CD4-positive, CD25-positive, alpha-beta regulatory T cell (primary cell): ENCODE data around the gene IAH1. TPM values are rescaled to one million over a fixed set of nuclear protein-coding genes. Genes with fewer than 3 reads are reported as not detected.
A peak's percentile ranks its signal among the peaks of the same experiment; 100 is the strongest.

Experiments
- ATAC-seq, 2 donors: fragments of 150-1000 bp; cut with Tn5 transposase; one replicate each; pipeline ENCODE4 v1.10.0; 2021; ENCODE audit warnings: low read depth in 2 of 2, moderate number of reproducible peaks in 2 of 2, moderate library complexity in 1 of 2
- DNase-seq, 3 donors: peaks; one replicate each; pipeline versions ENCODE4 v3.0.0 to v3.0.0-alpha.2; 2012 to 2022; ENCODE audit warnings: mixed read lengths in 1 of 3
- H3K27ac ChIP-seq: one replicate; pipeline ENCODE4 v1.7.0; 2013; ENCODE audit warnings: mild to moderate bottlenecking, low read length; ENCODE audit not compliant: insufficient read depth, poor library complexity, severe bottlenecking
- H3K27me3 ChIP-seq: one replicate; pipeline ENCODE4 v1.7.0; 2013; ENCODE audit warnings: low read length; ENCODE audit not compliant: control insufficient read depth, insufficient read depth
- H3K36me3 ChIP-seq: one replicate; pipeline ENCODE4 v1.7.0; 2013; ENCODE audit warnings: mild to moderate bottlenecking, low read length, moderate library complexity; ENCODE audit not compliant: control insufficient read depth, insufficient read depth
- H3K4me1 ChIP-seq: 2 replicates; pipeline ENCODE4 v1.7.0; 2013; ENCODE audit warnings: mild to moderate bottlenecking, low read length; ENCODE audit not compliant: insufficient read depth, control insufficient read depth, poor library complexity, severe bottlenecking
- H3K4me3 ChIP-seq: one replicate; pipeline ENCODE4 v1.7.0; 2013; ENCODE audit warnings: low read depth, mild to moderate bottlenecking, low read length, moderate library complexity
- H3K9me3 ChIP-seq, 2 experiments: 1 replicate in 1 of 2; 2 replicates in 1 of 2; pipeline ENCODE4 v1.7.0; 2013; ENCODE audit warnings: low read length in 2 of 2, mild to moderate bottlenecking in 1 of 2, moderate library complexity in 1 of 2; ENCODE audit not compliant: control insufficient read depth in 2 of 2
- H3K27ac Mint-ChIP-seq, 3 donors: one replicate each; pipeline ENCODE4 v1.8.0; 2020 to 2022; ENCODE audit warnings: mild to moderate bottlenecking in 3 of 3, mixed read lengths in 3 of 3, moderate library complexity in 2 of 3
- H3K27me3 Mint-ChIP-seq: one replicate; pipeline ENCODE4 v1.8.0; 2022; ENCODE audit warnings: mild to moderate bottlenecking, mixed read lengths
- H3K36me3 Mint-ChIP-seq: one replicate; pipeline ENCODE4 v1.8.0; 2020; ENCODE audit warnings: mixed read lengths
- H3K4me1 Mint-ChIP-seq, 4 donors: one replicate each; pipeline ENCODE4 v1.8.0; 2020 to 2022; ENCODE audit warnings: mixed read lengths in 4 of 4, mild to moderate bottlenecking in 1 of 4
- H3K4me3 Mint-ChIP-seq, 4 donors: one replicate each; pipeline ENCODE4 v1.8.0; 2020 to 2022; ENCODE audit warnings: mild to moderate bottlenecking in 4 of 4, mixed read lengths in 4 of 4, moderate library complexity in 3 of 4
- H3K9me3 Mint-ChIP-seq, 7 donors: one replicate each; pipeline ENCODE4 v1.8.0; 2020 to 2022; ENCODE audit warnings: mixed read lengths in 7 of 7, mild to moderate bottlenecking in 3 of 7, moderate library complexity in 2 of 7
- polyA plus RNA-seq, 4 donors: library from polyadenylated mRNA; unstranded; fragments of 300-500 nt; fragmentation: Illumina TruSeq; gene quantifications; one replicate each; pipeline ENCODE4 v1.2.3, GENCODE V29; 2021
- total RNA-seq: library from RNA; stranded (reverse); gene quantifications from one replicate; pipeline ENCODE4 v1.2.3, GENCODE V29; 2022

The IAH1 gene
- total and polyA plus RNA-seq, 5 donors from 2014 or later, result 40.7 to 108 (median 89.1) TPM

- no peaks in the 10 kb centered on the region for H3K27me3 ChIP-seq
- Mint-ChIP-seq H3K4me3 (no peak overlapping the region), H3K4me1 (peaks cover 0 to 6% (median 4%) of the 10 kb centered on the region in 4 donors), H3K9me3 (peaks cover 0 to 5% (median 1%) of the 10 kb centered on the region in 7 donors), H3K27me3 (no peaks in the 10 kb centered on the region), H3K36me3 (peaks cover 53% of the 10 kb centered on the region), H3K27ac (no peak overlapping the region)
- H3K27ac ChIP-seq, result no peak overlapping the region
- no peak overlapping the region for H3K4me3 ChIP-seq
- DNase-seq, result no peak
- H3K4me1 ChIP-seq, result no peaks in the 10 kb centered on the region
- no peak for ATAC-seq
- peaks cover 61% of the 10 kb centered on the region for H3K36me3 ChIP-seq
- no peaks in the 10 kb centered on the region for H3K9me3 ChIP-seq
These were observed 43.8 kb downstream of the IAH1 start for GRCh38 chr2:9518163-9518562.

- H3K4me1 Mint-ChIP-seq, result peaks cover 0 to 7% (median 5%) of the 10 kb centered on the region in 4 donors
- H3K27ac ChIP-seq, result no peak overlapping the region
- peaks cover 64% of the 10 kb centered on the region for H3K36me3 ChIP-seq
- no peak overlapping the region for H3K4me3 ChIP-seq
- H3K9me3 ChIP-seq, result no peaks in the 10 kb centered on the region
- ATAC-seq (no peak), DNase-seq (no peak)
- H3K4me3 Mint-ChIP-seq, result no peak overlapping the region
- H3K27me3 ChIP-seq, result no peaks in the 10 kb centered on the region
- H3K27me3 Mint-ChIP-seq, result no peaks in the 10 kb centered on the region
- no peaks in the 10 kb centered on the region for H3K4me1 ChIP-seq
- H3K27ac Mint-ChIP-seq, result no peak overlapping the region
- H3K9me3 Mint-ChIP-seq, result peaks cover 0 to 5% (median under 1%) of the 10 kb centered on the region in 7 donors
- peaks cover 51% of the 10 kb centered on the region for H3K36me3 Mint-ChIP-seq
These were observed 44.4 kb downstream of the IAH1 start for GRCh38 chr2:9518780-9519179.

GRCh38 chr2:9519250-9519649, 44.9 kb downstream of the IAH1 start:
- Histone ChIP-seq H3K27me3 (no peaks in the 10 kb centered on the region), H3K27ac (no peak overlapping the region), H3K36me3 (peaks cover 69% of the 10 kb centered on the region), H3K4me3 (no peak overlapping the region), H3K9me3 (no peaks in the 10 kb centered on the region), H3K4me1 (no peaks in the 10 kb centered on the region)
- H3K36me3 Mint-ChIP-seq, result peaks cover 51% of the 10 kb centered on the region
- H3K4me3 Mint-ChIP-seq, result no peak overlapping the region
- no peaks in the 10 kb centered on the region for H3K27me3 Mint-ChIP-seq
- peaks cover 0 to 5% (median 0%) of the 10 kb centered on the region in 7 donors for H3K9me3 Mint-ChIP-seq
- no peak for ATAC-seq
- DNase-seq, result no peak
- no peak overlapping the region for H3K27ac Mint-ChIP-seq
- H3K4me1 Mint-ChIP-seq, result peaks cover 0 to 7% (median 5%) of the 10 kb centered on the region in 4 donors

GRCh38 chr2:9524291-9524690, 49.9 kb downstream of the IAH1 start:
- no peak overlapping the region for H3K27ac Mint-ChIP-seq

GRCh38 chr2:9525266-9525665, 50.9 kb downstream of the IAH1 start:
- H3K4me3 ChIP-seq, result no peak overlapping the region
- no peak for ATAC-seq
- H3K9me3 ChIP-seq, result no peaks in the 10 kb centered on the region
- Mint-ChIP-seq H3K9me3 (peaks cover 0 to 2% (median 0%) of the 10 kb centered on the region in 7 donors), H3K27me3 (no peaks in the 10 kb centered on the region), H3K36me3 (peaks cover 54% of the 10 kb centered on the region), H3K27ac (peak overlapping the region in 1 of 3 donors; percentile 4), H3K4me1 (peaks cover 0 to 15% (median 13%) of the 10 kb centered on the region in 4 donors), H3K4me3 (no peak overlapping the region)
- H3K4me1 ChIP-seq, result no peaks in the 10 kb centered on the region
- no peaks in the 10 kb centered on the region for H3K27me3 ChIP-seq
- no peak for DNase-seq
- peaks cover 68% of the 10 kb centered on the region for H3K36me3 ChIP-seq
- no peak overlapping the region for H3K27ac ChIP-seq

More at GRCh38 chr2:9524291-9524690, 49.9 kb downstream of the IAH1 start:
- peaks cover 0 to 2% (median 0%) of the 10 kb centered on the region in 7 donors for H3K9me3 Mint-ChIP-seq
- peaks cover 56% of the 10 kb centered on the region for H3K36me3 Mint-ChIP-seq
- DNase-seq (no peak), ATAC-seq (no peak)
- no peak overlapping the region for H3K27ac ChIP-seq
- no peaks in the 10 kb centered on the region for H3K27me3 Mint-ChIP-seq
- no peaks in the 10 kb centered on the region for H3K27me3 ChIP-seq
- no peaks in the 10 kb centered on the region for H3K4me1 ChIP-seq
- no peak overlapping the region for H3K4me3 ChIP-seq
- no peaks in the 10 kb centered on the region for H3K9me3 ChIP-seq
- H3K36me3 ChIP-seq, result peaks cover 72% of the 10 kb centered on the region
- H3K4me3 Mint-ChIP-seq, result no peak overlapping the region
- H3K4me1 Mint-ChIP-seq, result peaks cover 0 to 15% (median 13%) of the 10 kb centered on the region in 4 donors

GRCh38 chr2:9527995-9528787, 53.8 kb downstream of the IAH1 start:
- Mint-ChIP-seq H3K27me3 (no peaks in the 10 kb centered on the region), H3K4me3 (no peak overlapping the region), H3K9me3 (peaks cover 0 to 2% (median 0%) of the 10 kb centered on the region in 7 donors), H3K36me3 (peaks cover 45% of the 10 kb centered on the region), H3K27ac (peak overlapping the region in 1 of 3 donors; percentile 44), H3K4me1 (peaks cover 0 to 14% (median 12%) of the 10 kb centered on the region in 4 donors)
- DNase-seq, result no peak
- Histone ChIP-seq H3K27me3 (no peaks in the 10 kb centered on the region), H3K4me1 (no peaks in the 10 kb centered on the region), H3K36me3 (peaks cover 58% of the 10 kb centered on the region), H3K4me3 (no peak overlapping the region), H3K9me3 (no peaks in the 10 kb centered on the region), H3K27ac (no peak overlapping the region)
- ATAC-seq, result no peak

GRCh38 chr2:9532421-9532820, 58.1 kb downstream of the IAH1 start:
- H3K9me3 Mint-ChIP-seq, result no peaks in the 10 kb centered on the region
- DNase-seq, result no peak

GRCh38 chr2:9533663-9534062, 59.3 kb downstream of the IAH1 start:
- Histone ChIP-seq H3K27me3 (no peaks in the 10 kb centered on the region), H3K27ac (no peak overlapping the region), H3K9me3 (no peaks in the 10 kb centered on the region), H3K4me1 (no peaks in the 10 kb centered on the region), H3K36me3 (peaks cover 37% of the 10 kb centered on the region), H3K4me3 (no peak overlapping the region)
- H3K9me3 Mint-ChIP-seq, result no peaks in the 10 kb centered on the region
- no peaks in the 10 kb centered on the region for H3K27me3 Mint-ChIP-seq
- no peak for ATAC-seq
- no peak for DNase-seq
- H3K36me3 Mint-ChIP-seq, result peaks cover 30% of the 10 kb centered on the region
- peaks cover 12 to 23% (median 14%) of the 10 kb centered on the region in 4 donors for H3K4me1 Mint-ChIP-seq
- no peak overlapping the region for H3K27ac Mint-ChIP-seq
- no peak overlapping the region for H3K4me3 Mint-ChIP-seq

More at GRCh38 chr2:9532421-9532820, 58.1 kb downstream of the IAH1 start:
- Histone ChIP-seq H3K36me3 (peaks cover 47% of the 10 kb centered on the region), H3K9me3 (no peaks in the 10 kb centered on the region), H3K27ac (no peak overlapping the region), H3K4me1 (no peaks in the 10 kb centered on the region), H3K27me3 (no peaks in the 10 kb centered on the region), H3K4me3 (no peak overlapping the region)
- no peak overlapping the region for H3K27ac Mint-ChIP-seq
- H3K27me3 Mint-ChIP-seq, result no peaks in the 10 kb centered on the region
- ATAC-seq, result no peak
- peaks cover 34% of the 10 kb centered on the region for H3K36me3 Mint-ChIP-seq
- peaks cover 6 to 19% (median 11%) of the 10 kb centered on the region in 4 donors for H3K4me1 Mint-ChIP-seq
- no peak overlapping the region for H3K4me3 Mint-ChIP-seq
